ENCODE results near the gene POTEH.
"Not testable (repeated sequence)": the region's sequence is repeated elsewhere in the genome, so short reads cannot be mapped to it uniquely, and the experiment has no call there.

The POTEH gene

GRCh38 chr22:15689749-15690125, at the start of gene POTEH:
Gene POTEH, plus strand, starts transcription at chr22:15690026. Its CDS starts 52 bp downstream, at chr22:15690078.
- DNase-seq (ENCODE audit: low read depth); H3K4me3 ChIP-seq (ENCODE audit: low read depth, low read length): not testable (repeated sequence)

GRCh38 chr22:15642288-15642861, 47.5 kb upstream of the POTEH start:
- H3K4me3 ChIP-seq (ENCODE audit: low read depth, low read length); DNase-seq (ENCODE audit: low read depth): not testable (repeated sequence)

- not testable (repeated sequence) for H3K4me3 ChIP-seq (ENCODE audit: low read depth, low read length); DNase-seq (ENCODE audit: low read depth)
These were observed 37.9 kb upstream of the POTEH start for GRCh38 chr22:15651954-15652353.

- not testable (repeated sequence) for H3K4me3 ChIP-seq (ENCODE audit: low read depth, low read length); DNase-seq (ENCODE audit: low read depth)
These were observed 37.1 kb upstream of the POTEH start for GRCh38 chr22:15652738-15653137.

GRCh38 chr22:15653241-15653640, 36.6 kb upstream of the POTEH start:
- not testable (repeated sequence) for H3K4me3 ChIP-seq (ENCODE audit: low read depth, low read length); DNase-seq (ENCODE audit: low read depth)

GRCh38 chr22:15661102-15661501, 28.7 kb upstream of the POTEH start:
- not testable (repeated sequence) for DNase-seq (ENCODE audit: low read depth); H3K4me3 ChIP-seq (ENCODE audit: low read depth, low read length)

GRCh38 chr22:15664682-15665081, 25.1 kb upstream of the POTEH start:
- not testable (repeated sequence) for H3K4me3 ChIP-seq (ENCODE audit: low read depth, low read length); DNase-seq (ENCODE audit: low read depth)

GRCh38 chr22:15665478-15665877, 24.3 kb upstream of the POTEH start:
- H3K4me3 ChIP-seq (ENCODE audit: low read depth, low read length); DNase-seq (ENCODE audit: low read depth): not testable (repeated sequence)

- not testable (repeated sequence) for DNase-seq (ENCODE audit: low read depth); H3K4me3 ChIP-seq (ENCODE audit: low read depth, low read length)
These were observed 20.4 kb upstream of the POTEH start for GRCh38 chr22:15669430-15669829.

- not testable (repeated sequence) for DNase-seq (ENCODE audit: low read depth); H3K4me3 ChIP-seq (ENCODE audit: low read depth, low read length)
These were observed 10.1 kb upstream of the POTEH start for GRCh38 chr22:15679702-15680101.

- H3K4me3 ChIP-seq (ENCODE audit: low read depth, low read length); DNase-seq (ENCODE audit: low read depth): not testable (repeated sequence)
These were observed 5.7 kb upstream of the POTEH start for GRCh38 chr22:15684115-15684514.

- not testable (repeated sequence) for DNase-seq (ENCODE audit: low read depth); H3K4me3 ChIP-seq (ENCODE audit: low read depth, low read length)
These were observed 5.1 kb upstream of the POTEH start for GRCh38 chr22:15684695-15685094.

- DNase-seq (ENCODE audit: low read depth); H3K4me3 ChIP-seq (ENCODE audit: low read depth, low read length): not testable (repeated sequence)
These were observed 4.2 kb upstream of the POTEH start for GRCh38 chr22:15685641-15686040.

GRCh38 chr22:15687086-15687485, 2.7 kb upstream of the POTEH start:
- not testable (repeated sequence) for DNase-seq (ENCODE audit: low read depth)

GRCh38 chr22:15687676-15688075, 2.1 kb upstream of the POTEH start:
- not testable (repeated sequence) for DNase-seq (ENCODE audit: low read depth); H3K4me3 ChIP-seq (ENCODE audit: low read depth, low read length)

More at GRCh38 chr22:15687086-15687485, 2.7 kb upstream of the POTEH start:
- not testable (repeated sequence) for H3K4me3 ChIP-seq (ENCODE audit: low read depth, low read length)

GRCh38 chr22:15688090-15688489, 1.7 kb upstream of the POTEH start:
- DNase-seq (ENCODE audit: low read depth); H3K4me3 ChIP-seq (ENCODE audit: low read depth, low read length): not testable (repeated sequence)

- DNase-seq (ENCODE audit: low read depth), result not testable (repeated sequence)
These were observed 646 bp upstream of the POTEH start for GRCh38 chr22:15689012-15689748.

GRCh38 chr22:15713600-15713999, 23.8 kb downstream of the POTEH start:
- H3K4me3 ChIP-seq (ENCODE audit: low read depth, low read length); DNase-seq (ENCODE audit: low read depth): not testable (repeated sequence)

More at GRCh38 chr22:15689012-15689748, 646 bp upstream of the POTEH start:
- not testable (repeated sequence) for H3K4me3 ChIP-seq (ENCODE audit: low read depth, low read length)

GRCh38 chr22:15714125-15714524, 24.3 kb downstream of the POTEH start:
- not testable (repeated sequence) for DNase-seq (ENCODE audit: low read depth); H3K4me3 ChIP-seq (ENCODE audit: low read depth, low read length)

GRCh38 chr22:15721884-15722283, 32.1 kb downstream of the POTEH start:
- not testable (repeated sequence) for H3K4me3 ChIP-seq (ENCODE audit: low read depth, low read length); DNase-seq (ENCODE audit: low read depth)

All from skeletal muscle cell (primary cell).